ENCODE results near the gene AGFG1. TPM values are rescaled to one million over a fixed set of nuclear protein-coding genes. Genes with fewer than 3 reads are reported as not detected.
"Not testable (repeated sequence)": the region's sequence is repeated elsewhere in the genome, so short reads cannot be mapped to it uniquely, and the experiment has no call there.

The AGFG1 gene
- total and polyA plus RNA-seq, 4 donors = 22.4 to 142 (median 74.5) TPM

- H3K9me3 ChIP-seq (ENCODE audit: control insufficient read depth in 4 of 4, insufficient read depth in 3 of 4, low read length in 3 of 4) = no peaks in the 10 kb centered on the region
- DNase-seq (no peak), ATAC-seq (ENCODE audit: insufficient read depth, low FRiP score) (no peak)
- H3K27me3 ChIP-seq (ENCODE audit: control insufficient read depth in 3 of 3, insufficient read depth in 3 of 3, low read length in 2 of 3) = no peaks in the 10 kb centered on the region
- no peak for TF ChIP-seq CTCF (IDR thresholded peaks at IDR 0.05; ENCODE audit: control extremely low read depth, extremely low read depth)
- peaks cover 4 to 42% (median 26%) of the 10 kb centered on the region in 5 donors for H3K4me1 ChIP-seq (ENCODE audit: control insufficient read depth in 5 of 5, insufficient read depth in 5 of 5, low read length in 5 of 5)
- no peak overlapping the region for H3K4me3 ChIP-seq
- no peak overlapping the region for H3K27ac ChIP-seq (ENCODE audit: low read depth in 1 of 2, low read length in 1 of 2)
- H3K9ac ChIP-seq (ENCODE audit: insufficient read depth in 1 of 2, low read length in 2 of 2) = no peak overlapping the region
- peaks cover 0 to 3% (median 0%) of the 10 kb centered on the region in 4 donors for H3K36me3 ChIP-seq (ENCODE audit: control insufficient read depth in 4 of 4, insufficient read depth in 4 of 4, low read length in 4 of 4)
- 83 to 84% methylated on average over 3 of the region's 3 CpGs for WGBS, 2 donors
These were observed 40.0 kb downstream of the AGFG1 start for GRCh38 chr2:227511955-227512354.

- whole genome bisulfite sequencing, 2 donors = 80 to 96% methylated on average over 1 of the region's 1 CpG
- no peaks in the 10 kb centered on the region for H3K27me3 ChIP-seq (ENCODE audit: control insufficient read depth in 3 of 3, insufficient read depth in 3 of 3, low read length in 2 of 3)
- no peak overlapping the region for H3K27ac ChIP-seq (ENCODE audit: low read depth in 1 of 2, low read length in 1 of 2)
- H3K4me1 ChIP-seq (ENCODE audit: control insufficient read depth in 5 of 5, insufficient read depth in 5 of 5, low read length in 5 of 5) = peaks cover 6 to 52% (median 29%) of the 10 kb centered on the region in 5 donors
- no peak overlapping the region for H3K4me3 ChIP-seq
- ATAC-seq (ENCODE audit: insufficient read depth, low FRiP score) = no peak
- TF ChIP-seq CTCF (IDR thresholded peaks at IDR 0.05; ENCODE audit: control extremely low read depth, extremely low read depth) = no peak
- H3K9me3 ChIP-seq (ENCODE audit: control insufficient read depth in 4 of 4, insufficient read depth in 3 of 4, low read length in 3 of 4) = no peaks in the 10 kb centered on the region
- no peak overlapping the region for H3K9ac ChIP-seq (ENCODE audit: insufficient read depth in 1 of 2, low read length in 2 of 2)
- DNase-seq = peak in 2 of 3 donors; percentile 42 to 63
- peaks cover 0 to 3% (median 0%) of the 10 kb centered on the region in 4 donors for H3K36me3 ChIP-seq (ENCODE audit: control insufficient read depth in 4 of 4, insufficient read depth in 4 of 4, low read length in 4 of 4)
These were observed 41.2 kb downstream of the AGFG1 start for GRCh38 chr2:227513113-227513512.

GRCh38 chr2:227515742-227516141 is 43.8 kb downstream of the AGFG1 start:
- Histone ChIP-seq H3K4me1 (ENCODE audit: control insufficient read depth in 5 of 5, insufficient read depth in 5 of 5, low read length in 5 of 5) (peaks cover 8 to 58% (median 30%) of the 10 kb centered on the region in 5 donors), H3K9me3 (ENCODE audit: control insufficient read depth in 4 of 4, insufficient read depth in 3 of 4, low read length in 3 of 4) (no peaks in the 10 kb centered on the region), H3K4me3 (no peak overlapping the region), H3K9ac (ENCODE audit: insufficient read depth in 1 of 2, low read length in 2 of 2) (no peak overlapping the region), H3K27ac (ENCODE audit: low read depth in 1 of 2, low read length in 1 of 2) (no peak overlapping the region), H3K36me3 (ENCODE audit: control insufficient read depth in 4 of 4, insufficient read depth in 4 of 4, low read length in 4 of 4) (peaks cover 0 to 3% (median 0%) of the 10 kb centered on the region in 4 donors), H3K27me3 (ENCODE audit: control insufficient read depth in 3 of 3, insufficient read depth in 3 of 3, low read length in 2 of 3) (no peaks in the 10 kb centered on the region)
- TF ChIP-seq CTCF (IDR thresholded peaks at IDR 0.05; ENCODE audit: control extremely low read depth, extremely low read depth) = no peak
- no peak for ATAC-seq (ENCODE audit: insufficient read depth, low FRiP score)
- DNase-seq = no peak
- WGBS, 2 donors = 75 to 94% methylated on average over 1 of the region's 1 CpG

GRCh38 chr2:227517724-227518123 is 45.8 kb downstream of the AGFG1 start:
- Histone ChIP-seq H3K36me3 (ENCODE audit: control insufficient read depth in 4 of 4, insufficient read depth in 4 of 4, low read length in 4 of 4) (peaks cover 2 to 4% (median 4%) of the 10 kb centered on the region in 4 donors), H3K27me3 (ENCODE audit: control insufficient read depth in 3 of 3, insufficient read depth in 3 of 3, low read length in 2 of 3) (no peaks in the 10 kb centered on the region), H3K9ac (ENCODE audit: insufficient read depth in 1 of 2, low read length in 2 of 2) (no peak overlapping the region), H3K27ac (ENCODE audit: low read depth in 1 of 2, low read length in 1 of 2) (no peak overlapping the region), H3K4me1 (ENCODE audit: control insufficient read depth in 5 of 5, insufficient read depth in 5 of 5, low read length in 5 of 5) (peaks cover 8 to 48% (median 22%) of the 10 kb centered on the region in 5 donors), H3K4me3 (no peak overlapping the region), H3K9me3 (ENCODE audit: control insufficient read depth in 4 of 4, insufficient read depth in 3 of 4, low read length in 3 of 4) (no peaks in the 10 kb centered on the region)
- ATAC-seq (ENCODE audit: insufficient read depth, low FRiP score) (no peak), DNase-seq (no peak)
- no peak for TF ChIP-seq CTCF (IDR thresholded peaks at IDR 0.05; ENCODE audit: control extremely low read depth, extremely low read depth)
- 73 to 80% methylated on average over 5 of the region's 5 CpGs for WGBS, 2 donors

- H3K27ac ChIP-seq (ENCODE audit: low read depth in 1 of 2, low read length in 1 of 2) = not testable (repeated sequence)
These were observed 46.4 kb downstream of the AGFG1 start for GRCh38 chr2:227518278-227518865.

More at GRCh38 chr2:227518278-227518865, 46.4 kb downstream of the AGFG1 start:
- H3K4me1 ChIP-seq (ENCODE audit: control insufficient read depth in 5 of 5, insufficient read depth in 5 of 5, low read length in 5 of 5) = peaks cover 8 to 41% (median 18%) of the 10 kb centered on the region in 5 donors
- not testable (repeated sequence) for H3K9me3 ChIP-seq (ENCODE audit: control insufficient read depth in 4 of 4, insufficient read depth in 3 of 4, low read length in 3 of 4); ATAC-seq (ENCODE audit: insufficient read depth, low FRiP score); H3K27me3 ChIP-seq (ENCODE audit: control insufficient read depth in 3 of 3, insufficient read depth in 3 of 3, low read length in 2 of 3); H3K36me3 ChIP-seq (ENCODE audit: control insufficient read depth in 4 of 4, insufficient read depth in 4 of 4, low read length in 4 of 4); H3K9ac ChIP-seq (ENCODE audit: insufficient read depth in 1 of 2, low read length in 2 of 2); H3K4me3 ChIP-seq
- 55 to 77% methylated on average over 7 of the region's 7 CpGs for WGBS, 2 donors
- peak in 2 of 3 donors; percentile 83 to 92 for DNase-seq

All from lung (tissue), 12 donors.